ENCODE results near the gene MCOLN1. TPM values are rescaled to one million over a fixed set of nuclear protein-coding genes. Genes with fewer than 3 reads are reported as not detected.

The MCOLN1 gene
- total RNA-seq, 1 donor from 2014 or later = 6.6 TPM

GRCh38 chr19:7476777-7477494, 45.5 kb upstream of the MCOLN1 start:
- Mint-ChIP-seq H3K27ac (no peak overlapping the region), H3K36me3 (no peaks in the 10 kb centered on the region), H3K27me3 (ENCODE audit: insufficient read depth, low read depth) (no peaks in the 10 kb centered on the region), H3K9me3 (peaks cover 3% of the 10 kb centered on the region), H3K4me3 (no peak overlapping the region), H3K4me1 (peaks cover 12% of the 10 kb centered on the region)
- Histone ChIP-seq H3K36me3 (no peaks in the 10 kb centered on the region), H2AFZ (replicated peaks) (no peak overlapping the region), H4K20me1 (ENCODE audit: low read depth) (no peaks in the 10 kb centered on the region), H3K4me1 (no peaks in the 10 kb centered on the region), H3F3A (ENCODE audit: low read depth) (no peaks in the 10 kb centered on the region), H3K27ac (no peak overlapping the region), H3K79me2 (ENCODE audit: low read depth) (no peaks in the 10 kb centered on the region), H3K4me3 (no peak overlapping the region), H3K27me3 (no peaks in the 10 kb centered on the region), H3K4me2 (no peak overlapping the region), H3K9ac (no peak overlapping the region), H3K9me3 (ENCODE audit: low read depth) (no peaks in the 10 kb centered on the region)
- TF ChIP-seq CTCF (IDR thresholded peaks at IDR 0.05) = no peak
- TF ChIP-seq EZH2 (IDR thresholded peaks at IDR 0.05) = no peak
- no peak for TF ChIP-seq EZH2phosphoT487 (IDR thresholded peaks at IDR 0.05)
- DNase-seq (ENCODE audit: low spot score) = no peak

DNA sequence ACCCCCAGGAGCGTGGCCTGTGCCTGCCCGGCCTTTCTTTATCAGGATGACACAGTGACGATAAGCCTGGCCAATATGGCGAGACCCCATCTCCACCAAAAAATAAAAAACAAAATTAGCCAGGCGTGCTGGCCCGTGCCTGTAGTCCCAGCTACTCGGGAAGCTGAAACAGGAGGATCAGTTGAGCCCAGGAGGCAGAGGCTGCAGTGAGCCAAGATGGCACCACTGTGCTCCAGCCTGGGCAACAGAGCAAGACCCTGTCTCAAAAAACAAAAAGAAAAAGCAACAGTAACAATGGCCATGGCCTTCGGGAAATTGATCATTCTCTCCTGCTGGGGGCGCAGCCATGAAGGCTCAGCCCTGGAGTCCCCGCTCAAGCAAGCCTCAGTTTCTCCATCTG, 44.7 kb upstream of the MCOLN1 start:
- H3K9me3 Mint-ChIP-seq = peaks cover 3% of the 10 kb centered on the region
- Histone ChIP-seq H3K9ac (no peak overlapping the region), H3K4me1 (no peaks in the 10 kb centered on the region), H3K36me3 (no peaks in the 10 kb centered on the region), H3K79me2 (ENCODE audit: low read depth) (no peaks in the 10 kb centered on the region), H2AFZ (replicated peaks) (no peak overlapping the region), H4K20me1 (ENCODE audit: low read depth) (no peaks in the 10 kb centered on the region), H3K9me3 (ENCODE audit: low read depth) (no peaks in the 10 kb centered on the region), H3F3A (ENCODE audit: low read depth) (no peaks in the 10 kb centered on the region), H3K4me2 (no peak overlapping the region), H3K27ac (no peak overlapping the region), H3K27me3 (no peaks in the 10 kb centered on the region), H3K4me3 (no peak overlapping the region)
- no peak overlapping the region for H3K27ac Mint-ChIP-seq
- H3K36me3 Mint-ChIP-seq = no peaks in the 10 kb centered on the region
- no peaks in the 10 kb centered on the region for H3K27me3 Mint-ChIP-seq (ENCODE audit: insufficient read depth, low read depth)
- peaks cover 12% of the 10 kb centered on the region for H3K4me1 Mint-ChIP-seq
- no peak overlapping the region for H3K4me3 Mint-ChIP-seq
- TF ChIP-seq EZH2 (IDR thresholded peaks at IDR 0.05) (no peak), CTCF (IDR thresholded peaks at IDR 0.05) (no peak)
- no peak for DNase-seq (ENCODE audit: low spot score)

DNA sequence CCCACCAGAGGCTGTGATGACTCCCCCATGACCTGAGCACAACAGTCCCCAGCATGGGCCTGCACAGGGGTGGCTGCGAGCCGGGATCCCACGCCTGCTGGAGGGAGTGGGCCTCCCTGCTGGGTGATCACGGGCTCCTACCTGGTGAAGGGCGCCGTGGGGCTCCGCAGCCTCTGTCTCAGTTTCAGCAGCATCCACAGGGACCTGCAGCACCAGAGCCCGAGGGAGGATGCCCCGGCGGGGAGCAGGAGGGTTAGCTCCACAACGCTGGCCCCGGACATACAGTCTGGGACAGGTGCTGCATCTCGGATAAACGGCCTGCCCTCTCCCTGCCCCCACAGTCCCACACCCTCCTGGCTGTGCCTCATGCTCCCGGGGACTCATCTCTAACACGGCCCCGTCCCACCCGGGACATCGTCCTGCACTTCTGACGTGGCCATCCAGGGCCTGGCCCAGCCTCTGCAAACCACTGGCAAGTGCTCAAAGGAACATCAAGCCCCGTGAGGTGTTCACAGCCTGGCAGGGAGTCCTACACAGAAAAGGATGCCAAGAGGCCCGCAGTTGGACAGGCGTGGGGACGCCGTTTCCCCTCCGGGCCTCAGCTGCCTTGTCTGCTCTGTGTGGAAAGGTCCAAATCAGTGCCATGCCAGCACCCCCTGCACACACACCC, 44.1 kb upstream of the MCOLN1 start:
- H3K36me3 Mint-ChIP-seq = no peaks in the 10 kb centered on the region
- Histone ChIP-seq H3K4me2 (no peak overlapping the region), H3F3A (ENCODE audit: low read depth) (no peaks in the 10 kb centered on the region), H3K79me2 (ENCODE audit: low read depth) (no peaks in the 10 kb centered on the region), H3K27ac (no peak overlapping the region), H2AFZ (replicated peaks) (no peak overlapping the region), H4K20me1 (ENCODE audit: low read depth) (no peaks in the 10 kb centered on the region), H3K4me3 (no peak overlapping the region), H3K36me3 (no peaks in the 10 kb centered on the region), H3K4me1 (no peaks in the 10 kb centered on the region), H3K9me3 (ENCODE audit: low read depth) (no peaks in the 10 kb centered on the region), H3K9ac (no peak overlapping the region), H3K27me3 (no peaks in the 10 kb centered on the region)
- H3K4me3 Mint-ChIP-seq = no peak overlapping the region
- H3K27ac Mint-ChIP-seq = no peak overlapping the region
- no peak for TF ChIP-seq EZH2phosphoT487 (IDR thresholded peaks at IDR 0.05)
- TF ChIP-seq EZH2 (IDR thresholded peaks at IDR 0.05) = no peak
- TF ChIP-seq CTCF (IDR thresholded peaks at IDR 0.05) = no peak
- peaks cover 3% of the 10 kb centered on the region for H3K9me3 Mint-ChIP-seq
- peaks cover 15% of the 10 kb centered on the region for H3K4me1 Mint-ChIP-seq
- DNase-seq (ENCODE audit: low spot score) = no peak
- H3K27me3 Mint-ChIP-seq (ENCODE audit: insufficient read depth, low read depth) = no peaks in the 10 kb centered on the region
